ENCODE results near the gene HOXA2.
A peak's percentile ranks its signal among the peaks of the same experiment; 100 is the strongest.

GRCh38 chr7:27098578-27099451, 3.7 kb downstream of the HOXA2 start:
- TF ChIP-seq, protein P1, sequence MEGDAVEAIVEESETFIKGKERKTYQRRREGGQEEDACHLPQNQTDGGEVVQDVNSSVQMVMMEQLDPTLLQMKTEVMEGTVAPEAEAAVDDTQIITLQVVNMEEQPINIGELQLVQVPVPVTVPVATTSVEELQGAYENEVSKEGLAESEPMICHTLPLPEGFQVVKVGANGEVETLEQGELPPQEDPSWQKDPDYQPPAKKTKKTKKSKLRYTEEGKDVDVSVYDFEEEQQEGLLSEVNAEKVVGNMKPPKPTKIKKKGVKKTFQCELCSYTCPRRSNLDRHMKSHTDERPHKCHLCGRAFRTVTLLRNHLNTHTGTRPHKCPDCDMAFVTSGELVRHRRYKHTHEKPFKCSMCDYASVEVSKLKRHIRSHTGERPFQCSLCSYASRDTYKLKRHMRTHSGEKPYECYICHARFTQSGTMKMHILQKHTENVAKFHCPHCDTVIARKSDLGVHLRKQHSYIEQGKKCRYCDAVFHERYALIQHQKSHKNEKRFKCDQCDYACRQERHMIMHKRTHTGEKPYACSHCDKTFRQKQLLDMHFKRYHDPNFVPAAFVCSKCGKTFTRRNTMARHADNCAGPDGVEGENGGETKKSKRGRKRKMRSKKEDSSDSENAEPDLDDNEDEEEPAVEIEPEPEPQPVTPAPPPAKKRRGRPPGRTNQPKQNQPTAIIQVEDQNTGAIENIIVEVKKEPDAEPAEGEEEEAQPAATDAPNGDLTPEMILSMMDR (IDR thresholded peaks at IDR 0.05): no peak
- no peak for TF ChIP-seq POLR2A (IDR thresholded peaks at IDR 0.05)
- TF ChIP-seq POLR2AphosphoS5 (IDR thresholded peaks at IDR 0.05): peak; percentile 27 to 51 (median 40)

Data from stomach (tissue), 4 donors.